ENCODE data around the gene PDE6D. TPM values are rescaled to one million over a fixed set of nuclear protein-coding genes. Genes with fewer than 3 reads are reported as not detected.
A peak's percentile ranks its signal among the peaks of the same experiment; 100 is the strongest.

Gene PDE6D
- total and polyA plus RNA-seq, 2 experiments from 2014 or later, result 22.7 to 23.3 TPM

- Histone ChIP-seq H3K79me2 (no peaks in the 10 kb centered on the region), H3K9me2 (replicated peaks; ENCODE audit: insufficient read depth) (no peaks in the 10 kb centered on the region), H3K36me3 (replicated peaks; ENCODE audit: insufficient read depth, low read depth) (no peaks in the 10 kb centered on the region), H3K4me3 (no peak overlapping the region), H3K27ac (no peak overlapping the region), H2AFZ (no peak overlapping the region), H4K20me1 (ENCODE audit: insufficient read depth, poor library complexity, severe bottlenecking) (no peaks in the 10 kb centered on the region), H3K4me1 (ENCODE audit: insufficient read depth) (peaks cover 8% of the 10 kb centered on the region), H3K4me2 (no peak overlapping the region), H3K27me3 (no peaks in the 10 kb centered on the region), H3K9me3 (ENCODE audit: low read depth) (no peaks in the 10 kb centered on the region)
- no peak for DNase-seq (ENCODE audit: low spot score)
- 91% methylated on average over 9 of the region's 9 CpGs for WGBS (ENCODE audit: low lambda C conversion rate, missing lambda C conversion rate)
- TF ChIP-seq CTCF (IDR thresholded peaks at IDR 0.05; ENCODE audit: poor library complexity) (no peak), EZH2phosphoT487 (IDR thresholded peaks at IDR 0.05; ENCODE audit: low read depth, severe bottlenecking, unreplicated experiment) (no peak), EZH2 (IDR thresholded peaks at IDR 0.05; ENCODE audit: borderline replicate concordance) (no peak)
Observed at GRCh38 chr2:231699006-231699405, 82.1 kb downstream of the PDE6D start.

- Histone ChIP-seq H3K9me2 (replicated peaks; ENCODE audit: insufficient read depth) (no peaks in the 10 kb centered on the region), H3K79me2 (no peaks in the 10 kb centered on the region), H3K36me3 (replicated peaks; ENCODE audit: insufficient read depth, low read depth) (no peaks in the 10 kb centered on the region), H3K27me3 (no peaks in the 10 kb centered on the region), H3K4me2 (no peak overlapping the region), H3K9me3 (ENCODE audit: low read depth) (no peaks in the 10 kb centered on the region), H2AFZ (no peak overlapping the region), H3K27ac (peak overlapping the region; percentile 46), H3K4me3 (no peak overlapping the region), H3K4me1 (ENCODE audit: insufficient read depth) (peaks cover 8% of the 10 kb centered on the region), H4K20me1 (ENCODE audit: insufficient read depth, poor library complexity, severe bottlenecking) (no peaks in the 10 kb centered on the region)
- 45% methylated on average over 2 of the region's 2 CpGs for WGBS (ENCODE audit: low lambda C conversion rate, missing lambda C conversion rate)
- TF ChIP-seq EZH2phosphoT487 (IDR thresholded peaks at IDR 0.05; ENCODE audit: low read depth, severe bottlenecking, unreplicated experiment), result no peak
- TF ChIP-seq CTCF (IDR thresholded peaks at IDR 0.05; ENCODE audit: poor library complexity), result no peak
- no peak for TF ChIP-seq EZH2 (IDR thresholded peaks at IDR 0.05; ENCODE audit: borderline replicate concordance)
- DNase-seq (ENCODE audit: low spot score), result no peak
Observed at GRCh38 chr2:231696004-231696367, 85.1 kb downstream of the PDE6D start.

- no peak overlapping the region for H3K27ac ChIP-seq
- H3K4me3 ChIP-seq, result no peak overlapping the region
- H3K79me2 ChIP-seq, result no peaks in the 10 kb centered on the region
- H3K4me1 ChIP-seq (ENCODE audit: insufficient read depth), result peaks cover 8% of the 10 kb centered on the region
- no peaks in the 10 kb centered on the region for H4K20me1 ChIP-seq (ENCODE audit: insufficient read depth, poor library complexity, severe bottlenecking)
- H3K27me3 ChIP-seq, result no peaks in the 10 kb centered on the region
- H2AFZ ChIP-seq, result no peak overlapping the region
- H3K9me2 ChIP-seq (replicated peaks; ENCODE audit: insufficient read depth), result no peaks in the 10 kb centered on the region
- no peaks in the 10 kb centered on the region for H3K36me3 ChIP-seq (replicated peaks; ENCODE audit: insufficient read depth, low read depth)
- H3K4me2 ChIP-seq, result no peak overlapping the region
- TF ChIP-seq EZH2phosphoT487 (IDR thresholded peaks at IDR 0.05; ENCODE audit: low read depth, severe bottlenecking, unreplicated experiment), result no peak
- TF ChIP-seq CTCF (IDR thresholded peaks at IDR 0.05; ENCODE audit: poor library complexity), result no peak
- no peak for TF ChIP-seq EZH2 (IDR thresholded peaks at IDR 0.05; ENCODE audit: borderline replicate concordance)
- 88% methylated on average over 7 of the region's 7 CpGs for WGBS (ENCODE audit: low lambda C conversion rate, missing lambda C conversion rate)
- H3K9me3 ChIP-seq (ENCODE audit: low read depth), result no peaks in the 10 kb centered on the region
- no peak for DNase-seq (ENCODE audit: low spot score)
Observed at GRCh38 chr2:231693956-231694355, 87.1 kb downstream of the PDE6D start.

GRCh38 chr2:231692847-231693246, 88.2 kb downstream of the PDE6D start:
- H3K36me3 ChIP-seq (replicated peaks; ENCODE audit: insufficient read depth, low read depth), result no peaks in the 10 kb centered on the region
- WGBS (ENCODE audit: low lambda C conversion rate, missing lambda C conversion rate), result 97% methylated on average over 13 of the region's 13 CpGs
- no peak overlapping the region for H3K4me3 ChIP-seq
- DNase-seq (ENCODE audit: low spot score), result no peak
- peaks cover 8% of the 10 kb centered on the region for H3K4me1 ChIP-seq (ENCODE audit: insufficient read depth)
- no peak for TF ChIP-seq EZH2 (IDR thresholded peaks at IDR 0.05; ENCODE audit: borderline replicate concordance)
- TF ChIP-seq CTCF (IDR thresholded peaks at IDR 0.05; ENCODE audit: poor library complexity), result no peak
- no peak for TF ChIP-seq EZH2phosphoT487 (IDR thresholded peaks at IDR 0.05; ENCODE audit: low read depth, severe bottlenecking, unreplicated experiment)
- no peak overlapping the region for H2AFZ ChIP-seq
- H3K27ac ChIP-seq, result no peak overlapping the region
- H3K9me3 ChIP-seq (ENCODE audit: low read depth), result no peaks in the 10 kb centered on the region
- H4K20me1 ChIP-seq (ENCODE audit: insufficient read depth, poor library complexity, severe bottlenecking), result no peaks in the 10 kb centered on the region
- no peaks in the 10 kb centered on the region for H3K79me2 ChIP-seq
- no peaks in the 10 kb centered on the region for H3K27me3 ChIP-seq
- no peaks in the 10 kb centered on the region for H3K9me2 ChIP-seq (replicated peaks; ENCODE audit: insufficient read depth)
- H3K4me2 ChIP-seq, result no peak overlapping the region

All from hepatocyte (in vitro differentiated cells).